ENCODE results near the gene ILDR1.
"Not testable (repeated sequence)": the region's sequence is repeated elsewhere in the genome, so short reads cannot be mapped to it uniquely, and the experiment has no call there.

The ILDR1 gene

DNA sequence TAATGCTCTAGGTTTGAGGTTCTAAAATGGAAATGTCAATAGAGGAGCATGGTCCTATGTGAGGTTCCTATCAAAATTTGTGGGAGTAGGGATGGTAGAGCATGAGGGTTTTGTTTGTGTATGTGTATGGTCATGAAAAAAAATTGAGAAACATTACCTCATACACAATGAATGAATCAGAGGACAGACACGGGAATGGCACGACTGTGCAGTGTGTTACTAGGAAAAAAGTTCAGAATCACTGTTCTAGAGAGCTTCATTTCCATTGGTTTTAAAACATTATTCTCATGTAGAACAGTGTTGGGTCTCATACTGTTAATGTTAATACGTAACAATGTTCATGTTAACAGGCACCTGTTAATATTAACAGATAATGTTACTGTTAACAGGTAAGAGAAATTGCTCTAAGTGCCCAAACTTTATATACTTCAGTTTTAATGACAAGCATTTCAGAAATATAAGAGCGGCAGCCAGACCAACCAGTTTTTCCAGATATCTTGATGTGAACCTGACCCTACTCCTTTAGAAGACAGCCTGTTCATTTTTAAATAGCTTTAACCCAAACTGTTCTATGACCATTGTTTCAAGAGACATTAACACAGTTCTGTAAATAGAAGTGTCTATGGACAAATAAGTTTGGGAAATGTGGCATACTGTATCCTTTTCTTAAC, 79.8 kb downstream of the ILDR1 start:
- no peak for DNase-seq

DNA sequence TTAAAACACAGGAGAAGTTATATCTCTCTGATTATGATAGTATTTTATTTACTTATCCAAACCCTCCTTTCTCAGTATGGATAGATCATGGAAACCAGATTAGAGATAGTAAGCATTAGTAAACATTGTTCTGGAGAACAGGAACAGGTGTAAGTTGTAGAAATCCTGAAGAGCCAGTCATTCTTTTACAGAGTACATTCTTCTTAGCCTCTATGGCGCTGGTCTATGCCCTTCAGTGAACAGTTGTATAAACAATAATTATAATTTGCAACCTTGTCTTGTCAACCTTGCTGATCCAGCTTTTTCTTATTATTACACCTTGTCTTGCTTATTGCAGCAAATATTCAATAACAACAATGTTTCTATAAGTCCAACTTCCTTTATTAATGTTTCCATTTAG, 80.5 kb downstream of the ILDR1 start:
- DNase-seq = no peak

DNA sequence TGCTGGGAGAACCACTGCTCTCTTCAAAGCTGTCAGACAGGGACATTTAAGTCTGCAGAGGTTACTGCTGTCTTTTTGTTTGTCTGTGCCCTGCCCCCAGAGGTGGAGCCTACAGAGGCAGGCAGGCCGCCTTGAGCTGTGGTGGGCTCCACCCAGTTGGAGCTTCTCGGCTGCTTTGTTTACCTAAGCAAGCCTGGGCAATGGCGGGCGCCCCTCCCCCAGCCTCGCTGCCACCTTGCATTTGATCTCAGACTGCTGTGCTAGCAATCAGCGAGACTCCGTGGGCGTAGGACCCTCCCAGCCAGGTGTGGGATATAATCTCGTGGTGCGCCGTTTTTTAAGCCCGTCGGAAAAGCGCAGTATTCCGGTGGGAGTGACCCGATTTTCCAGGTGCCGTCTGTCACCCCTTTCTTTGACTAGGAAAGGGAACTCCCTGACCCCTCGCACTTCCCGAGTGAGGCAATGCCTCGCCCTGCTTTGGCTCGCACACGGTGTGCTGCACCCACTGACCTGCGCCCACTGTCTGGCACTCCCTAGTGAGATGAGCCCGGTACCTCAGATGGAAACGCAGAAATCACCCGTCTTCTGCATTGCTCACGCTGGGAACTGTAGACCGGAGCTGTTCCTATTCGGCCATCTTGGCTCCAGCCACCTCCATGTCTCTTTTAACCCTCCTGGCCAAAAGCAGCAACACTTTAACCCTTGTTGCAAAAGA, 83.7 kb downstream of the ILDR1 start:
- not testable (repeated sequence) for DNase-seq
